Left lobe of liver (tissue), 2 donors: Measurements from ENCODE around the gene SETBP1. TPM values are rescaled to one million over a fixed set of nuclear protein-coding genes. Genes with fewer than 3 reads are reported as not detected.

Experiments
- ATAC-seq: fragments of 200-7000 bp; cut with Tn5 transposase; one replicate; pipeline ENCODE4 v1.9.1; 2020; ENCODE audit warnings: mild to moderate bottlenecking, moderate library complexity
- DNase-seq: peaks from one replicate; pipeline ENCODE4 v3.0.0-alpha.2; 2020; ENCODE audit warnings: low spot score
- total RNA-seq: library from RNA; stranded (reverse); gene quantifications from one replicate; pipeline ENCODE4 v1.2.1, GENCODE V29; 2021
- donor health status: DM: no; HTN: no; CAD: no; lungs with moderate emphysema.
- donor health status: DM: no; HTN: yes; CAD: no.

The SETBP1 gene
- total RNA-seq, 1 donor from 2014 or later: 17.3 TPM

GRCh38 chr18:45046228-45046627, 365.5 kb downstream of the SETBP1 start:
- no peak for DNase-seq
- ATAC-seq: no peak

- ATAC-seq: no peak
Measured at GRCh38 chr18:45046961-45047360, 366.3 kb downstream of the SETBP1 start.

GRCh38 chr18:45049578-45050319, 369.1 kb downstream of the SETBP1 start:
- no peak for DNase-seq
- no peak for ATAC-seq

More at GRCh38 chr18:45046961-45047360, 366.3 kb downstream of the SETBP1 start:
- DNase-seq: no peak

- no peak for ATAC-seq
- no peak for DNase-seq
Measured at GRCh38 chr18:45050712-45051601, 370.3 kb downstream of the SETBP1 start.

- ATAC-seq (no peak), DNase-seq (no peak)
Measured at GRCh38 chr18:45054636-45055035, 373.9 kb downstream of the SETBP1 start.

GRCh38 chr18:45055811-45056210, 375.1 kb downstream of the SETBP1 start:
- no peak for ATAC-seq
- no peak for DNase-seq

GRCh38 chr18:45056926-45057325, 376.2 kb downstream of the SETBP1 start:
- DNase-seq (no peak), ATAC-seq (no peak)

- ATAC-seq: no peak
Measured at GRCh38 chr18:45057955-45058600, 377.4 kb downstream of the SETBP1 start.

GRCh38 chr18:45059695-45060094, 379.0 kb downstream of the SETBP1 start:
- ATAC-seq: no peak
- no peak for DNase-seq

More at GRCh38 chr18:45057955-45058600, 377.4 kb downstream of the SETBP1 start:
- no peak for DNase-seq

- ATAC-seq (no peak), DNase-seq (no peak)
Measured at GRCh38 chr18:45060102-45060501, 379.4 kb downstream of the SETBP1 start.

- DNase-seq: peak; percentile 60
- ATAC-seq: peak; percentile 93
Measured at GRCh38 chr18:45061359-45061758, 380.7 kb downstream of the SETBP1 start.

- ATAC-seq (peak; percentile 9), DNase-seq (no peak)
Measured at GRCh38 chr18:45063246-45064038, 382.8 kb downstream of the SETBP1 start.

- DNase-seq (no peak), ATAC-seq (no peak)
Measured at GRCh38 chr18:45066210-45066609, 385.5 kb downstream of the SETBP1 start.

GRCh38 chr18:45066886-45067285, 386.2 kb downstream of the SETBP1 start:
- peak; percentile 47 for ATAC-seq
- no peak for DNase-seq

- DNase-seq: no peak
- no peak for ATAC-seq
Measured at GRCh38 chr18:45068400-45069094, 387.9 kb downstream of the SETBP1 start.

GRCh38 chr18:45069546-45069945, 388.9 kb downstream of the SETBP1 start:
- ATAC-seq (no peak), DNase-seq (no peak)

GRCh38 chr18:45071956-45072355, 391.3 kb downstream of the SETBP1 start:
- ATAC-seq: no peak
- DNase-seq: no peak

- no peak for ATAC-seq
- no peak for DNase-seq
Measured at GRCh38 chr18:45073556-45073955, 392.9 kb downstream of the SETBP1 start.

- ATAC-seq (no peak), DNase-seq (no peak)
Measured at GRCh38 chr18:45081566-45082181, 401.0 kb downstream of the SETBP1 start.
